KBM-7 (cell line): ENCODE measurements around the gene RAB11FIP5.
"Not testable (repeated sequence)": the region's sequence is repeated elsewhere in the genome, so short reads cannot be mapped to it uniquely, and the experiment has no call there.

Experiments
- DNase-seq: peaks from one replicate; pipeline ENCODE4 v3.0.0-alpha.2; 2015
- in situ Hi-C: fragments of 300-500 bp; cut with MboI; formaldehyde crosslinking; loops from 2 replicates; pipeline ENCODE4 v1.14.3; 2020; ENCODE audit warnings: low sequenced_read_pairs, low pct_unique_long_range_greater_than_20kb, mixed read lengths

Gene RAB11FIP5

GRCh38 chr2:73111073-73112025, 1.4 kb downstream of the RAB11FIP5 start:
- DNase-seq: peak; percentile 67
- in situ Hi-C loops: no loop called here

- no peak for DNase-seq
- in situ Hi-C loops: no loop called here
Observed at GRCh38 chr2:73110168-73111072, 2.3 kb downstream of the RAB11FIP5 start.

- DNase-seq: no peak
- in situ Hi-C loops: no loop called here
Observed at GRCh38 chr2:73109431-73110167, 3.1 kb downstream of the RAB11FIP5 start.

- no peak for DNase-seq
- in situ Hi-C loops: no loop called here
Observed at GRCh38 chr2:73107211-73107926, 5.4 kb downstream of the RAB11FIP5 start.

GRCh38 chr2:73106791-73107190, 6.0 kb downstream of the RAB11FIP5 start:
- in situ Hi-C loops: no loop called here
- no peak for DNase-seq

GRCh38 chr2:73105511-73105971, 7.2 kb downstream of the RAB11FIP5 start:
- no peak for DNase-seq
- in situ Hi-C loops: no loop called here

GRCh38 chr2:73104933-73105332, 7.8 kb downstream of the RAB11FIP5 start:
- DNase-seq: no peak
- in situ Hi-C loops: no loop called here

GRCh38 chr2:73103018-73103542, 9.7 kb downstream of the RAB11FIP5 start:
- in situ Hi-C loops: no loop called here
- no peak for DNase-seq

GRCh38 chr2:73101626-73102256, 11.0 kb downstream of the RAB11FIP5 start:
- DNase-seq: no peak
- in situ Hi-C loops: no loop called here

- no peak for DNase-seq
- in situ Hi-C loops: no loop called here
Observed at GRCh38 chr2:73100956-73101355, 11.8 kb downstream of the RAB11FIP5 start.

GRCh38 chr2:73099486-73099885, 13.3 kb downstream of the RAB11FIP5 start:
- in situ Hi-C loops: no loop called here
- DNase-seq: no peak

GRCh38 chr2:73095910-73096309, 16.8 kb downstream of the RAB11FIP5 start:
- DNase-seq: no peak
- in situ Hi-C loops: no loop called here

GRCh38 chr2:73093601-73094218, 19.0 kb downstream of the RAB11FIP5 start:
- in situ Hi-C loops: not testable (repeated sequence)
- peak; percentile 42 for DNase-seq

GRCh38 chr2:73092146-73092783, 20.5 kb downstream of the RAB11FIP5 start:
- DNase-seq: peak; percentile 40
- in situ Hi-C loops: no loop called here

GRCh38 chr2:73091696-73092095, 21.1 kb downstream of the RAB11FIP5 start:
- in situ Hi-C loops: no loop called here
- no peak for DNase-seq

- in situ Hi-C loops: no loop called here
- DNase-seq: no peak
Observed at GRCh38 chr2:73091164-73091563, 21.6 kb downstream of the RAB11FIP5 start.
